Stimulated activated CD4-positive, alpha-beta T cell treated with anti-CD3 and anti-CD28 coated beads, Interleukin-4, amount 100 ng/mL, for 1 hour (primary cell): ENCODE measurements around the gene SRRM2.

Experiments
- DNase-seq: peaks from one replicate; pipeline ENCODE4 v3.0.0-alpha.2; 2020

The SRRM2 gene

DNA sequence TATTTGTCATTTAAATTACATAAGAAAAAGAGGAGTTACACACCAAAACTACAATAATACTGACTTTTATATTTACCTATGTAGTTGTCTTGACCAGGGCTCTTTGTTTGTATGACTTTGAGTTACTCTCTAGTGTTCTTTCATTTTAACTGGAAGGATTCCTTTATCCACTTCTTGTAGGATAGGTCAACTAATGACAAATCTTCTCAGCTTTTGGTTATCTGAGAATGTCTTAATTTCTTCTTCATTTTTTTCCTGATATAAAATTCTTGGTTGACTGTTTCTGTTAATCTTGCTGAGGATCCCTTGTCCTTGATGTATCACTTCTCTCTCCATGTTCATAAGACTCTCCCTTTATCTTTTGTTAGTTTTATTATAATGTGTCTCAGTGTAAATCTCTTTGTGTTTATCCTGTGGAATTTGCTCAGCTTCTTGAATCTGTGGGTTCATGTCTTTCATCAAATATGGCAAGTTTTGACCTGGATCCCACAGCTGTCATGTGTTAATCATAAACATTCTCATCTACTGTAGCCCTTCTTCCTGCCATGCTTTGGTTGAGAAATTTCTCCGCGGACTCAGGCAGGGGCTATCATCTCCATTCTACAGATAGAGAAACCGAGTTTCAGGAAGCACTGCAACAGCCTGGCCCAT, 51.2 kb downstream of the SRRM2 start:
- DNase-seq, result no peak

DNA sequence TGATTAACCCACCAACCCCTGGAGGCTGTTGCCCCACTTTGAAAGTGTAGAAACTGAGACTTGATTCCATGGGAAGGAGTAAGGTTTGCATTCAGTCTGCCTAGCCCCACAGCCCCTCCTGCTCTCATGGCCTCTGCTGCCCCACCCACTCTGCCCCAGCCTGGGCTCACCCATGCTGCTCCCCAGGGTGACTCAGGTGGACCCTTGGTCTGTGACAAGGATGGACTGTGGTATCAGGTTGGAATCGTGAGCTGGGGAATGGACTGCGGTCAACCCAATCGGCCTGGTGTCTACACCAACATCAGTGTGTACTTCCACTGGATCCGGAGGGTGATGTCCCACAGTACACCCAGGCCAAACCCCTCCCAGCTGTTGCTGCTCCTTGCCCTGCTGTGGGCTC, 52.3 kb downstream of the SRRM2 start:
- no peak for DNase-seq

DNA sequence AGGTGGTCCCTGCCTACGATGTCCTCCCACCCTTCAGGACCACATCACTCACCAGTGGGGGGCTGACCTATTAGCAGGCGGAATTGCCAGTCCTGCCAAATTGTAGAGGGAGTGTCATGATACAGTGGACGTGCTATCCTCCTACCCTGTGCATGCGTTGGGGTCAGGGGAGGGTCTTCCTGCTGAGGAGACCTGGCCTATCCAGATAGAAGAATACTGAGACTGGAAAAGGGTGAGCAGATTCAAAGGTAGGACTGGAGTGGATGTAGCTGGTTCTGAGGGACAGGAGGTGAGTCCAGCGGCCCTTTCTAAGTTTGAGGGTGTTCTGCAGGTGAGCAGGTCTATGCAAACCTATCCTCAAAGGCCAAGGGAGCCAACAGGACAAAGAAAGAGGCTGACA, 53.8 kb downstream of the SRRM2 start:
- DNase-seq, result no peak

GRCh38 chr16:2808181-2808580, 55.7 kb downstream of the SRRM2 start:
- DNase-seq, result no peak

GRCh38 chr16:2809149-2809760, 56.8 kb downstream of the SRRM2 start:
- no peak for DNase-seq

- DNase-seq, result no peak
These were observed 58.2 kb downstream of the SRRM2 start for GRCh38 chr16:2810651-2811050.

DNA sequence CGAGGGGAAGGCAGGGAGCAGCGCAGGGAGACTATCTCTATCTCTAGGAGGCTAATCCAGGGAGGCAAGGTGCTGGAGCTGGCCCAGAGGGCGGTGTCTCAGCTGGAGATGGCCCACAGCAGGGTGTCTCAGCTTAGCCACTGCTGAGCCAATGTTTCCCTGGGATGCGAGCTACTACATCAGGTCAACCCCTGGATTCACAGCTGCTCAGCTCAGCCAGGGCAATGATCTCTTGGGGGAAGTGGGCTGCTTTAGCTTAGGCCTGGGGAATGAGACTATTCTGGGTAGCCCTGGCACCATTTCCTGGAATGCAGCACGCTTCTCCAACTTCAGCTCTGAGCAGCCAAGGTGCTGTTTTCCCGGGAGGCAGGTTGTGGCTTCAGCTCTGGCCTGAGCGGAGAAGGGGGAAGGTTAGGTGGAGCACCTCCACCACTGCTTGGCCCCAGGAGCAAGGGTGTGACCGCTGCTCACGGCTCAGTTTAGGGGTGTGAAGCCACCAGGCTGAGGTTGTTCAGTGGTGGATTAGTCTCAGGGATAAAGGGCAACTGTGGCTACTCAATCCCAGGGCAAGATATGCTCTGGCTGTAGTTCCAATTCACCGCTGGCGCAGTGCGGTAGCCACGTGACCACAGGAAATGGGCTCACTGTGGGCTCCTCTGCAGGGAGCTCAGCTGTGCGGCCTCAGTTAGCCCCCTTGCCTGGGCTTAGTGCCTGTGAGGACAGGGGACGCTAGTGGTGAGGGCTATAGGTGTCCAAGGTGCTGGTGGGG, 59.4 kb downstream of the SRRM2 start:
- no peak for DNase-seq

- no peak for DNase-seq
These were observed 61.4 kb downstream of the SRRM2 start for GRCh38 chr16:2813771-2814221.

- DNase-seq, result no peak
These were observed 62.3 kb downstream of the SRRM2 start for GRCh38 chr16:2814551-2815298.

GRCh38 chr16:2815299-2815771, 62.9 kb downstream of the SRRM2 start:
- no peak for DNase-seq

DNA sequence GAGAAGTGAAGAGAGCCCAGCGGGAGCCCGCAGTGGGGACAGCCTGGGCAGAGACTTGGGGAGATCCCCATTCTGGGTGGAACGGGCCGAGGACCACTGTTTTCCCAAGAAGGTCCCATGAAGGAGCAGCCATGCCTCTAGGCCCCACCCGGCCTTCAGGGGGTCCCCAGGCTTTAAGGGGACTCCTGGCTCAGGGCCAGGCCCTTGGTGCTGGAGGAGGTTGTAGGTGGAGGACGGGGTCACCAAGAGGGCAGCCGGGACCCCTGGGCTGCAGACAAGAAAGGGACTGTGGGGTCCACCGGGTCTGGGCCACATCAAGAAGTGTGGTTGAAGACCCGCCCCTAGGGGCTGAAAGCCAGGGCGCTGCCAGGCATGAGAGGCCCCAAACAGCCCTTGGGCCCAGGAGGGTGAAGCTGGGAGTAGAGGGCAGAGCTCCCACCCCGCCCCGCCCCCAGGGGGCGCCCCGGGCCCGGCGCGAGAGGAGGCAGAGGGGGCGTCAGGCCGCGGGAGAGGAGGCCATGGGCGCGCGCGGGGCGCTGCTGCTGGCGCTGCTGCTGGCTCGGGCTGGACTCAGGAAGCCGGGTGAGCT, 64.4 kb downstream of the SRRM2 start, which contains the start of gene PRSS21:
Gene PRSS21, plus strand, starts transcription at position 487 of the 589 bp plus-strand sequence. Its CDS starts 32 bp downstream, at position 519.
- peak; percentile 45 for DNase-seq

- DNase-seq, result no peak
These were observed 65.2 kb downstream of the SRRM2 start for GRCh38 chr16:2817340-2818271.

GRCh38 chr16:2818272-2818876, 65.9 kb downstream of the SRRM2 start:
- no peak for DNase-seq

DNA sequence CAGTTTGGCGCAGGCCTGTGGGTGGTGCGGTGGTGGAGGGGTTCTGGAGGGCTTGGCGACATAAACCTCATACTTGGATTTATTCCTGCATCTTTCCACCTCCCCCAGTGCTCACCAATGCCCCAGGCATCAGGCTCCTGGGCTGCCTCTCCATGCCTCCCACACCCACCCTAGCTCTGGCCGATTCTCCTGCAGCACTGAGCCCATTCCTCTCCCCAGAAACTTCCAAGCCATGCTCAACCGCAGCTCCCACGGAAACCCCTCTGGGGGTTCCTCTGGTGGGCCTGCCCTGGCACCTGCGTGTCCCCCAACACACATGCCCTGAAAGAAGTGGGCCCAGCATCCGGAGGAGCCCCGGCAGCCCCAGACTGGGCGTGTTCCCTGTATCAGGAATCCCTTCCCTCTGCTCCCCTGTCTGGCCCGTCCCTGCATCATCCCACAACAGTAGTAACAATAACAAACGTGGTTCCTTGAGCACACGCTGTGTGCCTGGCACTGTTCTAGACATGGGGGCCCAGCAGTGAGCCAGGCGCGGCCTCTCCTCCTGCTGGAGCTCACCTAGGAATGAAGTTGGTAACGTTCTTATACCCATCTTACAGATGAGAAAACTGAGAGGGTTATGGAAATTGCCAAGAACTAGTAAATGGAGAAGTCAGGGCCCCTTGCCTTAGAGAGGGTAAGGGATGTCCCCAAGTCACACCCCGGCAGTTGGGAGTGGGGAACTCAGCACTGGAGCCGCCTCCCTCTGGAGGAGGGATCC, 66.9 kb downstream of the SRRM2 start:
- no peak for DNase-seq

- no peak for DNase-seq
These were observed 67.7 kb downstream of the SRRM2 start for GRCh38 chr16:2819939-2820835.
